Lower leg skin (tissue), 4 donors: ENCODE data around the gene MPRIP. TPM values are rescaled to one million over a fixed set of nuclear protein-coding genes. Genes with fewer than 3 reads are reported as not detected.
"Not testable (repeated sequence)": the region's sequence is repeated elsewhere in the genome, so short reads cannot be mapped to it uniquely, and the experiment has no call there.

Experiments
- DNase-seq, 2 donors: peaks; one replicate each; pipeline ENCODE4 v3.0.0-alpha.2; 2019; ENCODE audit warnings: low spot score in 2 of 2
- H3K4me3 ChIP-seq: fragments of 200-600 bp; sonication (generic); 2 replicates; pipeline ENCODE4 v1.5.1; 2017; ENCODE audit warnings: mild to moderate bottlenecking, low read depth; ENCODE audit not compliant: poor library complexity, severe bottlenecking
- CTCF ChIP-seq, 3 donors: fragments of 450-650 bp; IDR thresholded peaks; one replicate each; pipeline ENCODE4 v1.5.1; 2016; ENCODE audit warnings: antibody characterized with exemption in 3 of 3, mild to moderate bottlenecking in 3 of 3, moderate library complexity in 2 of 3
- POLR2A ChIP-seq, 2 donors: fragments of 450-650 bp; IDR thresholded peaks; one replicate each; pipeline ENCODE4 v1.6.1; 2016 to 2017; ENCODE audit warnings: antibody characterized with exemption in 2 of 2, mild to moderate bottlenecking in 1 of 2, moderate library complexity in 1 of 2
- WGBS, 2 donors: methylation state at CpG; one replicate each; pipeline ENCODE4 v1.1.5; 2018; 5-methylcytosine and 5-hydroxymethylcytosine counted together
- intact Hi-C: fragments of 100-400 bp; cut with DNase I; formaldehyde crosslinking; loops from one replicate; pipeline ENCODE4 v1.15.0; 2023; ENCODE audit warnings: low total_unique reads
- total RNA-seq, 4 donors: library from RNA; depleted of rRNA; stranded (reverse); fragments of >200 nt; gene quantifications; one replicate each; pipeline ENCODE4 v1.1.0, GENCODE V29; 2016

Gene MPRIP
- total RNA-seq, 4 donors from 2014 or later: 128 to 217 (median 141) TPM

GRCh38 chr17:17181666-17182597 lies 139.7 kb downstream of the MPRIP start:
- TF ChIP-seq POLR2A (IDR thresholded peaks at IDR 0.05): no peak
- TF ChIP-seq CTCF (IDR thresholded peaks at IDR 0.05): no peak
- H3K4me3 ChIP-seq: no peak overlapping the region
- WGBS, 2 donors: 79 to 83% methylated on average over 15 of the region's 15 CpGs
- intact Hi-C loops: no loop called here
- DNase-seq: no peak

- intact Hi-C loops: no loop called here
- no peak overlapping the region for H3K4me3 ChIP-seq
- TF ChIP-seq CTCF (IDR thresholded peaks at IDR 0.05): no peak
- no peak for TF ChIP-seq POLR2A (IDR thresholded peaks at IDR 0.05)
- no peak for DNase-seq
- WGBS, 2 donors: 65 to 74% methylated on average over 5 to 6 of the region's 6 CpGs
These were observed 140.4 kb downstream of the MPRIP start for GRCh38 chr17:17182598-17183136.

- TF ChIP-seq POLR2A (IDR thresholded peaks at IDR 0.05): no peak
- no peak for TF ChIP-seq CTCF (IDR thresholded peaks at IDR 0.05)
- 86 to 92% methylated on average over 4 of the region's 4 CpGs for WGBS, 2 donors
- intact Hi-C loops: no loop called here
- H3K4me3 ChIP-seq: no peak overlapping the region
- DNase-seq: no peak
These were observed 141.5 kb downstream of the MPRIP start for GRCh38 chr17:17183744-17184143.

- 79 to 83% methylated on average over 13 of the region's 13 CpGs for WGBS, 2 donors
- DNase-seq, H3K4me3 ChIP-seq, intact Hi-C loops: not testable (repeated sequence)
These were observed 142.9 kb downstream of the MPRIP start for GRCh38 chr17:17184985-17185757.

GRCh38 chr17:17186051-17186450 lies 143.8 kb downstream of the MPRIP start:
- WGBS, 2 donors: 36 to 46% methylated on average over 3 of the region's 3 CpGs
- no peak for DNase-seq
- H3K4me3 ChIP-seq: no peak overlapping the region
- intact Hi-C loops: no loop called here
- no peak for TF ChIP-seq CTCF (IDR thresholded peaks at IDR 0.05)
- no peak for TF ChIP-seq POLR2A (IDR thresholded peaks at IDR 0.05)
